Panc1 (cell line): ENCODE results near the gene GSTA5. TPM values are rescaled to one million over a fixed set of nuclear protein-coding genes. Genes with fewer than 3 reads are reported as not detected.
"Not testable (repeated sequence)": the region's sequence is repeated elsewhere in the genome, so short reads cannot be mapped to it uniquely, and the experiment has no call there.

Source experiments
- ATAC-seq: fragments of 200-7000 bp; cut with Tn5 transposase; 2 replicates; pipeline ENCODE4 v1.9.1; 2020; ENCODE audit warnings: mild to moderate bottlenecking, moderate library complexity
- BruUV-seq: library from RNA; stranded (reverse); fragments of 400-500 nt; replicated peaks from 2 replicates; lab custom pipeline; 2021; lab: Mats Ljungman, UMichigan
- CTCF ChIA-PET: fragments of 300-600 bp; sonication (Branson Sonifier 250); formaldehyde crosslinking; loops from one replicate; lab custom pipeline; 2022; ENCODE audit warnings: antibody characterized with exemption; lab: Charles Lee
- POLR2A ChIA-PET: fragments of 300-600 bp; sonication (Branson Sonifier 250); formaldehyde crosslinking; loops from one replicate; lab custom pipeline; 2022; ENCODE audit warnings: antibody characterized with exemption; lab: Charles Lee
- DNase-seq: peaks from one replicate; pipeline ENCODE4 v3.0.0-alpha.2; 2010; ENCODE audit warnings: low read depth, low spot score
- H3K27ac ChIP-seq: 2 replicates; pipeline ENCODE4 v1.5.1; 2011; ENCODE audit warnings: mild to moderate bottlenecking, low read length, inconsistent platforms
- H3K27me3 ChIP-seq: fragments of 200-500 bp; sonication (Bioruptor generic); 2 replicates; pipeline ENCODE4 v1.6.0; 2014; ENCODE audit warnings: low read length, inconsistent platforms; ENCODE audit not compliant: control insufficient read depth, insufficient read depth
- H3K36me3 ChIP-seq: fragments of 200-500 bp; sonication (Bioruptor generic); 2 replicates; pipeline ENCODE4 v1.5.1; 2014; ENCODE audit warnings: inconsistent platforms, mild to moderate bottlenecking, low read length, moderate library complexity; ENCODE audit not compliant: control insufficient read depth, insufficient read depth
- H3K4me1 ChIP-seq: 2 replicates; pipeline ENCODE4 v1.5.1; 2011; ENCODE audit warnings: inconsistent platforms, mild to moderate bottlenecking, low read length, moderate library complexity; ENCODE audit not compliant: control insufficient read depth, insufficient read depth
- H3K4me3 ChIP-seq, 2 experiments: 2 replicates each; pipeline ENCODE4 v1.5.1; 2011 to 2012; ENCODE audit warnings: low read depth in 2 of 2, low read length in 2 of 2, mild to moderate bottlenecking in 2 of 2, inconsistent platforms in 1 of 2, moderate library complexity in 1 of 2
- H3K9me3 ChIP-seq: fragments of 200-500 bp; sonication (Bioruptor generic); 2 replicates; pipeline ENCODE4 v1.5.1; 2014; ENCODE audit warnings: low read depth, mild to moderate bottlenecking, inconsistent platforms, low read length, moderate library complexity; ENCODE audit not compliant: control insufficient read depth, insufficient read depth
- POLR2AphosphoS5 ChIP-seq: IDR thresholded peaks from 2 replicates; pipeline ENCODE4 v1.6.1; 2012; ENCODE audit warnings: mild to moderate bottlenecking, low read depth, low read length, moderate library complexity
- SIN3A ChIP-seq: IDR thresholded peaks from 2 replicates; pipeline ENCODE4 v1.6.1; 2012; ENCODE audit warnings: low read depth, mild to moderate bottlenecking, low read length, moderate library complexity, borderline replicate concordance; ENCODE audit not compliant: insufficient read depth
- TCF7L2 ChIP-seq: IDR thresholded peaks from 2 replicates; pipeline ENCODE4 v1.6.1; 2011; ENCODE audit warnings: mild to moderate bottlenecking, low read depth, low read length, inconsistent platforms
- in situ Hi-C: cut with HindIII; loops from 2 replicates; pipeline ENCODE4 v1.10.0; 2016; ENCODE audit warnings: low sequenced_read_pairs, low pct_unique_long_range_greater_than_20kb
- intact Hi-C: fragments of 100-400 bp; cut with micrococcal nuclease; formaldehyde crosslinking; loops from one replicate; pipeline ENCODE4 v1.10.0; 2022; ENCODE audit not compliant: unreplicated experiment
- total RNA-seq: library from RNA; stranded (reverse); gene quantifications from one replicate; pipeline ENCODE4 v1.2.1, GENCODE V29; 2021; ENCODE audit not compliant: unreplicated experiment
- TF ChIP-seq, protein P1 (sequence below), 2 experiments: IDR thresholded peaks; 2 replicates each; pipeline ENCODE4 v1.6.1; 2011 to 2012; ENCODE audit warnings: low read depth in 2 of 2, control low read depth in 1 of 2, low read length in 1 of 2, mild to moderate bottlenecking in 1 of 2, moderate library complexity in 1 of 2; ENCODE audit not compliant: insufficient read depth in 1 of 2
- TF ChIP-seq, protein P2 (sequence below): fragments of 450-650 bp; IDR thresholded peaks from 2 replicates; pipeline ENCODE4 v1.5.1; 2017; ENCODE audit warnings: mild to moderate bottlenecking

Gene GSTA5
- total RNA-seq, 1 experiment from 2014 or later = not detected

DNA sequence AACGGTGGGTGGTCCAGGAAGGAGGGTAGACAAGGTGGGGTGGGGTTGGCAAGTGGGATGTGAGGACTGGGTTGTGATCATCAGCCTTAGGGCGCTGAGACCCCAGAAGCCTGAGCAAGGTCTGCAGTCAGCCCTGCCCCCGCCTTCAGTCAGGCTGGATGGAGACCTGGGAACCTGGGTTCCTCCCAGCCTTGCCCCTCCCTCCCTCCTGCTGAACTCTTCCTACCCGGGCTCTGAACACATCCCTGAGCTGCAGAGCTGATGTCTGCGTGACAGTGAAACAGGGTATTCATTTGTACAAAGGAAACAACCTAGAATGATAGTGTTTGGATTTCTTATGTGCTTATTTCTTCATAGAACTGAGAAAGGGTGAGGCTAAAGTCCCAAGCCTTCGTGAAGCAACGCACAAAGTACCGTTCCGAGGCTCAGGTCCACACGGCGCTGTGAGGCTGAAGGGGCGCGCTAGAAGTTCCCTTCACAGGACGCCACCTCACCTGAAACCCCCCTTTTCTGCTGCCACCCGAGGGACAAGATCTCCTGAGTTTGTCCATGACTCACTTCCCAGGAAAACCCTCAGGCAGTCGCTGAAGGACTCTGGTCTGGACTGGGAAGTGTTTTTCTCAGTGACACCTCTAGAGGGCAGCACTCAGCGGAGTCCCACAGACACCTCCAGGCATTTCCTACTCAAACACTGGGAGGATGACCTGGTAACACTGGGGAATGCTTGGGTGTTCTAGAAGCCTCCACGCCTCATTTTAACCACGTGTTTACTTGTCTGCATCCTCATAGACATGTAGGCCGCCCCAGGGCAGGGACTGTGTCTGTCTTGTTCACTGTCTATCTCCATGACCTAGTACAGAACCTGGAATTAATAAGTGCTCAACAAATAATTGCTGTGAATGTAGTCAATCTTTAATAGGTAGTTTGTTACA, 1.2 kb downstream of the GSTA5 start:
- POLR2A ChIA-PET = no interaction called here
- in situ Hi-C loops = no loop called here
- no TSS peak for BruUV-seq
- H3K9me3 ChIP-seq = no peaks in the 10 kb centered on the region
- peak overlapping the region; percentile 26 to 50 for H3K4me3 ChIP-seq
- no peaks in the 10 kb centered on the region for H3K36me3 ChIP-seq
- DNase-seq (peak; percentile 65), ATAC-seq (peak; percentile 98)
- TF ChIP-seq, protein P1, sequence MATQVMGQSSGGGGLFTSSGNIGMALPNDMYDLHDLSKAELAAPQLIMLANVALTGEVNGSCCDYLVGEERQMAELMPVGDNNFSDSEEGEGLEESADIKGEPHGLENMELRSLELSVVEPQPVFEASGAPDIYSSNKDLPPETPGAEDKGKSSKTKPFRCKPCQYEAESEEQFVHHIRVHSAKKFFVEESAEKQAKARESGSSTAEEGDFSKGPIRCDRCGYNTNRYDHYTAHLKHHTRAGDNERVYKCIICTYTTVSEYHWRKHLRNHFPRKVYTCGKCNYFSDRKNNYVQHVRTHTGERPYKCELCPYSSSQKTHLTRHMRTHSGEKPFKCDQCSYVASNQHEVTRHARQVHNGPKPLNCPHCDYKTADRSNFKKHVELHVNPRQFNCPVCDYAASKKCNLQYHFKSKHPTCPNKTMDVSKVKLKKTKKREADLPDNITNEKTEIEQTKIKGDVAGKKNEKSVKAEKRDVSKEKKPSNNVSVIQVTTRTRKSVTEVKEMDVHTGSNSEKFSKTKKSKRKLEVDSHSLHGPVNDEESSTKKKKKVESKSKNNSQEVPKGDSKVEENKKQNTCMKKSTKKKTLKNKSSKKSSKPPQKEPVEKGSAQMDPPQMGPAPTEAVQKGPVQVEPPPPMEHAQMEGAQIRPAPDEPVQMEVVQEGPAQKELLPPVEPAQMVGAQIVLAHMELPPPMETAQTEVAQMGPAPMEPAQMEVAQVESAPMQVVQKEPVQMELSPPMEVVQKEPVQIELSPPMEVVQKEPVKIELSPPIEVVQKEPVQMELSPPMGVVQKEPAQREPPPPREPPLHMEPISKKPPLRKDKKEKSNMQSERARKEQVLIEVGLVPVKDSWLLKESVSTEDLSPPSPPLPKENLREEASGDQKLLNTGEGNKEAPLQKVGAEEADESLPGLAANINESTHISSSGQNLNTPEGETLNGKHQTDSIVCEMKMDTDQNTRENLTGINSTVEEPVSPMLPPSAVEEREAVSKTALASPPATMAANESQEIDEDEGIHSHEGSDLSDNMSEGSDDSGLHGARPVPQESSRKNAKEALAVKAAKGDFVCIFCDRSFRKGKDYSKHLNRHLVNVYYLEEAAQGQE (IDR thresholded peaks at IDR 0.05; ENCODE audit: insufficient read depth in 1 of 2, low read depth in 2 of 2, low read length in 1 of 2) = no peak
- TF ChIP-seq, protein P2, sequence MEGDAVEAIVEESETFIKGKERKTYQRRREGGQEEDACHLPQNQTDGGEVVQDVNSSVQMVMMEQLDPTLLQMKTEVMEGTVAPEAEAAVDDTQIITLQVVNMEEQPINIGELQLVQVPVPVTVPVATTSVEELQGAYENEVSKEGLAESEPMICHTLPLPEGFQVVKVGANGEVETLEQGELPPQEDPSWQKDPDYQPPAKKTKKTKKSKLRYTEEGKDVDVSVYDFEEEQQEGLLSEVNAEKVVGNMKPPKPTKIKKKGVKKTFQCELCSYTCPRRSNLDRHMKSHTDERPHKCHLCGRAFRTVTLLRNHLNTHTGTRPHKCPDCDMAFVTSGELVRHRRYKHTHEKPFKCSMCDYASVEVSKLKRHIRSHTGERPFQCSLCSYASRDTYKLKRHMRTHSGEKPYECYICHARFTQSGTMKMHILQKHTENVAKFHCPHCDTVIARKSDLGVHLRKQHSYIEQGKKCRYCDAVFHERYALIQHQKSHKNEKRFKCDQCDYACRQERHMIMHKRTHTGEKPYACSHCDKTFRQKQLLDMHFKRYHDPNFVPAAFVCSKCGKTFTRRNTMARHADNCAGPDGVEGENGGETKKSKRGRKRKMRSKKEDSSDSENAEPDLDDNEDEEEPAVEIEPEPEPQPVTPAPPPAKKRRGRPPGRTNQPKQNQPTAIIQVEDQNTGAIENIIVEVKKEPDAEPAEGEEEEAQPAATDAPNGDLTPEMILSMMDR = peak; percentile 91
- H3K4me1 ChIP-seq = no peaks in the 10 kb centered on the region
- no peak overlapping the region for H3K27ac ChIP-seq
- H3K27me3 ChIP-seq = peaks cover 3% of the 10 kb centered on the region
- CTCF ChIA-PET = no interaction called here
- intact Hi-C loops = no loop called here

DNA sequence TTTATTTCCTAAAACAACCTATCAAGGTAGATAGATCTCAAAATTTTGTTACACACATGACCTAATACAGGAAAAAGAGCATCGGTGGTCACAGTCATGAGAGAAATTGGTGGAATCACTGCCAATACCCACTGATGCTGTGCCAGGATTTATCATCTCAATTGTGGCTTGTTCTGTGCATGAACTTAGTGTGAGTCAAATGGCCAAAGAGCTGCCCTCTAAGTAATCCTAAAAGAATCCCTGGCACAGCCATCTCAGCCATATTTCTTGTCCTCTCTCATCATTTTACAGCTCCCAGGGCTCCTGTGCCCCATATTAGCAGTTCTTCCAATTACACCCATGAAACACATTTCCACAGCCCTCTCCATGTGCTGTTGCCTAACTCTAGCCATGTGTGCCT, 6.1 kb downstream of the GSTA5 start:
- intact Hi-C loops (no loop called here), in situ Hi-C loops (no loop called here)
- no peak for ATAC-seq
- ChIA-PET POLR2A (no interaction called here), CTCF (no interaction called here)
- no peaks in the 10 kb centered on the region for H3K36me3 ChIP-seq
- no peaks in the 10 kb centered on the region for H3K9me3 ChIP-seq
- TF ChIP-seq SIN3A (no peak), TCF7L2 (no peak), POLR2AphosphoS5 (no peak)
- TF ChIP-seq, protein P2 = no peak
- TF ChIP-seq, protein P1 (IDR thresholded peaks at IDR 0.05; ENCODE audit: insufficient read depth in 1 of 2, low read depth in 2 of 2, low read length in 1 of 2) = no peak
- H3K27me3 ChIP-seq = peaks cover 3% of the 10 kb centered on the region
- H3K4me3 ChIP-seq = no peak overlapping the region
- no peak overlapping the region for H3K27ac ChIP-seq
- no peaks in the 10 kb centered on the region for H3K4me1 ChIP-seq
- BruUV-seq = no TSS peak
- DNase-seq = no peak

- H3K4me3 ChIP-seq, H3K4me1 ChIP-seq, ATAC-seq, H3K27me3 ChIP-seq, BruUV-seq, H3K36me3 ChIP-seq, H3K9me3 ChIP-seq, POLR2A ChIA-PET, H3K27ac ChIP-seq, DNase-seq, CTCF ChIA-PET, in situ Hi-C loops, intact Hi-C loops: not testable (repeated sequence)
These were observed 9.7 kb downstream of the GSTA5 start for GRCh38 chr6:52830869-52831268.
